Renal cortex interstitium (tissue), 11 donors: ENCODE measurements around the gene PAK4. TPM values are rescaled to one million over a fixed set of nuclear protein-coding genes. Genes with fewer than 3 reads are reported as not detected.

Source experiments
- DNase-seq, 11 donors: peaks; one replicate each; pipeline ENCODE4 v3.0.0-alpha.2; 2013; ENCODE audit warnings: low read depth in 9 of 11, low spot score in 4 of 11; ENCODE audit errors: extremely low read depth in 1 of 11
- polyA plus RNA-seq, 3 donors: library from polyadenylated mRNA; unstranded; fragments of 120-200 nt; gene quantifications; one replicate each; pipeline ENCODE4 v1.2.1, GENCODE V29; 2013; ENCODE audit not compliant: insufficient read length in 3 of 3

Gene PAK4
- polyA plus RNA-seq, 3 donors = 41.7 to 71.0 (median 65.6) TPM

DNA sequence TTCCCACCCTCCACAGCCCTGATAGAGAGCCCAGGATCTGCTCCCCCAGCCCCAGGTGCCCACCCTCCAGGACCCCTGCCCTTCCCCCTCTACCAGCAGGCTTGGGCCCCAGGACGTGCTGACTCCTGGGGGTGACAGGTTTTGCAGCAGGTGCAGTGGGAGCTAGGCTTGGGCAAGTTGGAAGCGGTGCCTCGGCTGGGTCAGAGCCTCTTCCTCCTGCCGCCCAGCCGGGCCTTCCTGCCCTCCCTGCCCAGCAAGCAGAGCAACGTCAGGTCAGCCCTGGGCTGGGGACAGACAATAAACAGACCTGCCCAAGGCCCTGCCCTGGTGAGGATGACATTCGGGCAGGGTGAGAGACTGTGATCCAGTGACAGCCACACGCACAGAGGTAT, 62.0 kb downstream of the PAK4 start:
- no peak for DNase-seq

DNA sequence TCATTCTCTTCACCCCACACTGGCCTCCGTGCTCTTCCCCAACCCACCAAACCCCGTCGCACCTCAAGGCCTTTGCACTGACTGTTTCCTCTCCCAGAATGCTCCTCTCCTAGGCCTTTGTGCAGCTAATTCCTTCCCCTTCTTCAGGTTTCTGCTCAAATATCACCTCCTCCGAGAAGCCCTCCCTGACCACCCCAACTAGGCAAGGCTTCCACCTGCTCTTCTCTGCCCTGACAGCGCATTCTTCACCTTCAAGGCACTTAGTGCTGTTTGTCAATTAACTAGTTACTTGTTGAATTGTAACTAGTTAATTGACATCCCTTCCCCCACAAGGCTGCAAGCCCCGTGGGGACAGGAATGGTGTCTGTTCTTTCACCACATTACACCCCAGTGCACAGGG, 63.4 kb downstream of the PAK4 start:
- DNase-seq = no peak

DNA sequence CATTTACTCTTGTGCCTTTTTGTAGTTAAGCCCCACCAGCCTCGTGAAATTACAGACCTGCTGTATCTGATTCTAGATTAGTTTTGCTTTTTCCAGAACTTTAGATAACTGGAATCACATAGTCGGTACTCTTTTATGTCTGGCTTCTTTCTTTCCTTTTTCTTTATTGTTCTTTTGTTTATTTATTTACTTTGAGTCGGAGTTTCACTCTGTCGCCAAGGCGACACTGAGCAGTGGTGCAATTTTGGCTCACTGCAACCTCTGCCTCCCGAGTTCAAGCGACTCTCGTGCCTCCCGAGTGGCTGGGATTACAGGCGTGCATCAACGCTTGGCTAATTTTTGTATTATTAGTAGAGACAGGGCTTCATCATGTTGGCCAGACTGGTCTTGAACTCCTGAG, 65.2 kb downstream of the PAK4 start:
- DNase-seq = no peak

DNA sequence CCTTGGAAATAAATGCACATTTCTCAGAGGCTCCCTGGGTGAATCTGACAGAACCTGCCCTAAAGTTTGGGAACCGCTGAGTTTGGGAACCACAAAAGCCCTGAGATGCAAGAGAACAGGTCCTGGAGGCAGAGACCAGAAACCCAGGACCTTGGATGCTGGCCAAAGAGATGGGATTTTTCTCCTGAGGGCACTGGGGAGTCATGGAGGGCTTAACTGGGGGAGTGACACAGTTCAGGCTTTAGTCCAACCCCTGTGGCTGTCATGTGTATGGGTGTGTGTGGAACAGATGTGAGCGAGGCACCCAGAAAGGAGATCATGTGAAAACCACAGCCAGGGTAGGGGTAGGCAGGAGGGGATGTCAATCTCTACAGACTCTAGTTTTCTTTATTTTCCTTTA, 67.3 kb downstream of the PAK4 start:
- DNase-seq = no peak

DNA sequence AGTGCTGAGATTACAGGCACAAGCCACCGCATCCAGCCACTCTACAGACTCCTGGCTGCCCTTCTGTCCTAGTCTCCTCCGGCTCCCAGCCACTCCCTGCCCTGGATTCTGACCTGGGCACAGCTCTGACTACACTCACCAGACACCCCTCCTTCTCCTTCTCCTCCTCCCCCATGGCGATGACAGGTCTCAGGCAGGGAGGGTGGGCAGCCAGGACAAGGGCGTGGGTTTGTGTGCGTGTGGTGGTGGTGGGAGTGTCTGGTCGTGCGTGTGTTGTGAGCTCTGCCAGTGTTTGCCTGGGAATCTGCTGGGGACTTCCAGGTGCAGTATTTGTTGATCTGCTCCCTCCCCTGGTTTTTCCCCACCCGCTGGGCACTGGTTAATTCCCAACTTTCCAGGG, 68.2 kb downstream of the PAK4 start:
- DNase-seq = no peak

DNA sequence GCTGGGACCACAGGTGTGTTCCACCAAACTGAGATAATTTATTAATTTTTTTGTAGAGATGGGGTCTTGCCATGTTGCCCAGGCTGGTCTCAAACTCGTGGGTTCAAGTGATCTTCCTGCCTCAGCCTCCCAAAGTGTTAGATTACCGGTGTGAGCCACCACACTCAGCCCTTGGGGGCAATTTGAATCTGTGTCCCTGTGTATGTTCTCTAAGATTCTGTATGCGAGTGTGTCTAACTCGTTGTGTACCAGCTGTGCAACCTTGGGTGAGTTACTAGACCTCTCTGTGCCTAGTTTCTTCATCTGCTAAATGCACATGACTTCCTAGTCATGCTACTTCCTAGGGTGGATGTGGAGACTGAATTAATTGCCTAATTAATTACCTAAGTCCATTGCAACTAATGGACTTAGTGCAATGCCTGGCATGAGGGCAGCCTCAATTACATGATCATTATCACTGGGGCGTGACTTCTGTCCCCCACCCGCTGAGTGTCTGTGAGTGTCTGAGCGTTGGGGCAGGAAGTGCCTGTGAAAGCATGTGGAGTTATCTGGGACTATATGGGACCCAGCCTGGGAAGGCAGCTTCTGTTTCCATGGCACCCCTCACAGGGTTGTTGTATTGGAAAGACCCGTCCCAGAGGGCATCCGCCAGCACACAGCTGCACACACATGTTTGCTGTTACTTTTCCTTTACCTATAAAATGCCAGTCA, 69.4 kb downstream of the PAK4 start:
- DNase-seq = peak in 1 of 11 donors; percentile 31

DNA sequence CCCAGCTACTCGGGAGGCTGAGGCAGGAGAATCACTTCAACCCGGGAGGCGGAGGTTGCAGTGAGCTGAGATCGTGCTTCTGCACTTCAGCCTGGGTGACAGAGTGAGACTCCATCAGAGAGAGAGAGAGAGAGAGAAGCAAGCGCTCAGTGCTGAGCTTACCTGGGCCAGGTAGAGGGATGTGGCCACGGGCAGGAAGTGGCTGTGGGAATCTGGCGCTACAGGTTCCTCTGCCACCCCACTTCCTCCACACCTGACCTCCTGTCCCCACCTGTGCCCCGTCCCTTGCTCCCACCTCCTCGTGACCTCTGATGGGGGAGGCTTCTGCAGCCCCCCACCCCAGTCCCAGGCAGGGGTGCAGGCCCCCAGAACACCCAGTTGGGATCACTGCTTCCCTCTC, 70.2 kb downstream of the PAK4 start:
- DNase-seq = no peak

DNA sequence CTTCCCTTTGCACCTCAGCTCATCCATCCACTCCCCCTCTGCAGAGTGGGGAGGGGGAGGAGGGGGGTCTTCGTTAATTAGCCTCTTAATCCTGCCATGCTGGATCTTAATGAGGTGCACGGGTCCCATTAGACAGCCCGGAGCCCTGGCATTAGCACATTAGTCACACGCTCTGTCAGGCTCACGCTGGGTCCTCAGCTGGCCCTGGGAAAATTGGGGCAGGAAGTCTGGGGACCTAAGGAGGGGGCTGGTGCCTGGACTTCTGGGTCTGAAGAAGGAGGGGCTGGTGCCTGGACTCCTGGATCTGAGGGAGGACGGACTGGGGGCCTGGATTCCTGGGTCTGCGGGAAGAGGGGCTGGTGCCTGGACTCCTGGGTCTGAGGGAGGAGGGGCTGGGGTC, 70.7 kb downstream of the PAK4 start:
- DNase-seq = no peak

DNA sequence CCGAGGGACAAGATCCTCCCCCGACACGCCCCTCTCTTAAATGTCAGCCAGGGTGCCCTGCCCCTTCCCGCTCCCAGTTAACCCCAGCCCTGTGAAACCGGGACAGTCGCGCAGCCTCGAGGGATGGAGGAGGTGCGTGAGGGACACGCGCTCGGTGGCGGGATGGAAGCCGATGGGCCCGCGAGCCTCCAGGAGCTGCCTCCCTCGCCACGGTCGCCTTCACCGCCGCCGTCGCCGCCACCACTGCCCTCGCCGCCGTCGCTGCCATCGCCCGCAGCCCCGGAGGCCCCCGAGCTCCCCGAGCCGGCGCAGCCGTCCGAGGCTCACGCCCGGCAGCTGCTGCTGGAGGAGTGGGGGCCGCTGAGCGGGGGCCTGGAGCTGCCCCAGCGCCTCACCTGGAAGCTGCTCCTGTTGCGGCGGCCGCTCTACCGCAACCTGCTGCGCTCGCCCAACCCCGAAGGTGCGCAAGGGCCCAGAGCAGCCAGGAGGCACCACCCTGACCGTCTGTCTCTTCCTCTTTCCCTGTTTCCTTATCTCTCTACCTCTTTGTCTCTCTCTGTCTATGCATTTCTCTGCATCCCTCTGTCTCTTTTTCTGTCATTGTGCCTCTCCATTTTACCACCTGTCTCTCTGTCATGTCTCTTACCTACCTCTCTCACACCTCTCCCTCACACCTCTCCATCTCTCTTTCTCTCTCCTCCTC, 71.4 kb downstream of the PAK4 start, which contains the start of gene NCCRP1:
Gene NCCRP1 (plus strand): TSS at position 105 of the 703 bp plus-strand sequence. CDS start 19 bp downstream, at position 124.
- no peak for DNase-seq

DNA sequence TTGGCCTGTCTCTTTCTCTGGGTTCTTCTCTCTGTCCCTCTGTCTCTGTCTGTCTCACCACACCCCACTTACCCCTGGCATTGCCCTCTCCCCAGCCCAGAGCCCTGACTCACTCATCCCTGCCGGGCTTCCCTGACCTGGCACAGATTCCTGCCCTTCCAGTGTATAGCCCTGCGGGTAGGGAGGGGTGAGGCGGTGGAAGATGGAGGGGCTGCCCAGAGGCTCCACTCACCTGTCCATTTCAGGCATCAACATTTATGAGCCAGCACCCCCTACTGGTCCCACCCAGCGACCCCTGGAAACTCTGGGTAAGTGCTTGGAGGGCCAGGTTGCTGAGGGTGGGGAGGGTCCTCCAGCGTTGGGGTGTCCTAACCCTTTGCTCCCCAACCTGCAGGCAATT, 72.2 kb downstream of the PAK4 start:
- no peak for DNase-seq

DNA sequence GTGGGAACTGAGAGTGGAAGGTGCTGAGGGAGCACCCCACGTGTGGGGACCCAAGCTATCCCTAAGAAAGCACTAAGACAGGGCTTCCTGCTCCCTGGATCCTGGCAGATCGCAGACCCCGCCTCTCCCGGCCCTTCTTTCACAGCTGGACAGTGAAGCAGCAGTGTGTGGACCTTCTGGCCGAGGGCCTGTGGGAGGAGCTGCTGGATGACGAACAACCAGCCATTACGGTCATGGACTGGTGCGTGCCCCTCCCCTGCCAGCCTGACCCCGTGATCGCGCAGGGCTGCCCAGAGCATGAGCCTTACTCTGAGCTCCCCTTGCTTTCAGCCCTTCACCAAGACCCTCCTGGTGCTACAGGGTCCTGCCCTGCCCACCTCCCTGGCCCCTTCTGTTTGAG, 73.4 kb downstream of the PAK4 start:
- DNase-seq = peak in 10 of 11 donors; percentile 38 to 83 (median 66)

DNA sequence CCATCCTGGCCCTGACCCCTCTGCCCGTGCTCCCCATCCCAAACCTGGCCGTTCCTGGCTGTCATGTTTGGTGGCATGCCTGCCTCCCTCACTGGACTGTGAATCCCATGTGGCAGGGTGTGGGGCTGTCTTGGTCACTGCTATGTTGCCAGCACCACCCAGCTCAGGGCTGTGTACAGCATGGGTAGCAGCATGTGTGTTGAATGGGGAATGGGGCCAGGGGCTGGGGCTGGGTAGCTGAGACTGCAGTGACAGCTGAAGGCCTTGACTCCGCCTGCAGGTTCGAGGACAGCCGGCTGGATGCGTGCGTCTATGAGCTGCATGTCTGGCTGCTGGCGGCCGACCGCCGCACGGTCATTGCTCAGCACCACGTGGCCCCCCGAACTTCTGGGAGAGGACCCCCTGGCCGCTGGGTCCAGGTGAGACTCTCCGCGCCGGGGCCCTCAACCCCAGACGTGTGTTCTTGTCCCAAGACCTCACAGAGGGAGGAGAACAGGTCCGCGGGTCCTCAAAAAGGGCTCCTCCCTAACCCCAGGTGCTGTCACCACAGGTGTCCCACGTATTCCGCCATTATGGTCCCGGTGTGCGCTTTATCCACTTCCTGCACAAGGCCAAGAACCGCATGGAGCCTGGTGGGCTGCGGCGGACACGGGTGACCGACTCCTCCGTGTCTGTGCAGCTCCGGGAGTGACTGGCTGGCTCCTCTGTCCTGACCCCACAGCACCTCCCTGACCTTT, 74.6 kb downstream of the PAK4 start:
- DNase-seq = no peak

DNA sequence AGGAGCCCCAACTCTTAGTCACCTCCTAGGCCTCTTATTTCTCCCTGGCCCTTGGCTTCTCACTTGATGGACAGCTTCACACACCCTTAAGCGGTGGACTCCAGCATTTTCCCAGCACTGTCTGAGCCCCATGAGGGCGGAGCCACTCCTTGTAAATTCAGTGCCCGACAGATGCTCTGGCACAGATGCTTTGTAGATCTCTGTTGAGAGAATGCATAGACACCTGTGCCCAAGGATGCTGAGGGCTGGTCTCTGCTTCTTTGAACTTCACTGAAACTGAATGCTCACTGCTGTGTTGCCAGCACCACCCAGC, 75.2 kb downstream of the PAK4 start:
- DNase-seq = no peak

DNA sequence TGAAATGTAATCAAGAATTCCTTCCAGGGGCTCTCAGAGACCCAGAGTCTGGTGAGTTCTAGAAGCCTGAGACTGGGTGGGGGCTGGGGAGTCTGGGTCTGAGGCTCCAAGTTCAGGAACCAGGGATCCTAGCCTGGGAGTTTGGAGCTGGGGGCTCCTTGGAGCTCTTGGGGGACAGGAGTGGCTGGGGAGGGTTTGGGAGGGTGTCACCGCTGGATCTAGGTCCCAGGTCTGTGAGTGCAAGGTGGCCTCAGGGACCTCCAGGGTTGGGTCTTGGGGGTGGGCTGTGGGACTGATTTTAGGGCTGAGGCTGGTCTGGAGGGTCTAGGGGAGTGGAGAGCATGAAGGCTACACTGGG, 77.4 kb downstream of the PAK4 start:
- DNase-seq = no peak

DNA sequence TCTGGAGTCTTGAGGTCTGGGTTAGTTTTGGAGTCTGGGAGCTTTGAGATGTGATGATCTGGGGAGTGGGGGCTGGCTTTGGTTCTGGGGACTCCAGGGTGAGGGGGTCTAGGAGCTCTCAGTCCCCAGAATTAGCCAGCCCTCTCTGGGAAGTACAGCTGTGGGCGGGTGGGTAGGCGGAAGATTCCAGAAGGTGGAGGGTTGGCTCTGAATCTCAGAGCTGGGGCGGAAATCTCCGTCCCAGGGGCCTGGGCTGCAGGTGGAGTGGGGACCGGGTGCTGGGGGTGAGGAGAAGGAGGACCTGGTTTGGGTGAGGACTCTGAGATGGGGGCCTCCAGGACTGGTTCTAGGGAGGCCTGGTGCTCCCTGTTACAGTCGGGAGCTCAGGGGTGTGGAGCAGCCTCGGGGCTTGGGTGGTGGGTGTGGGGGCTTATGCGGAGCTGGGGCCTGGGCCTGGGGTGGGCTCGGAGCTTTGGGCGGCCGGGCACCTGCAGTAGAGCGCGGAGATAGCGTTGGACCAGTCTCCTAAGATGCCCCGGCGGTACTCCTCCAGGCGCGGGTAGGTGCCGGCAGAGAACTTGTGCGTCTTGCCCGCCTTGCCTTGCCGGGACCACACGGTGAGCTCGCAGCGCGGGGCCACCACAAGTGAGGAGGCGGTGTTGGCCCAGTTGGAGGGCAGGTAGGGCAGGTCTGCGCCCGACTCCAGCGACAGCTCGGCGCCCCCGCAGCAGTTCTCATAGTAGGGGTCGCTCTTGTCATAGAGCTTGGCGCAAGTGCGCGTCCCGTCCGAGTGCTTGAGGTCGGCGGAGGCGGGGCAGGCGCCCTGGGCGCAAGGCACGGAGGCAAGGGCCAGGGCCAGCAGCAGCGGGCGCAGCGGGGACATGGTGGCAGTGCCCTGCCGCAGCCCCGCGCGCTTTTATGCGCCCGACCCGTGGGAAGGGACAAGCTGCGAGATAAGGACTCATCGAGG, 78.1 kb downstream of the PAK4 start, which contains the start of gene SYCN:
Gene SYCN (minus strand): TSS at position 892 of the 970 bp plus-strand sequence. CDS start 9 bp downstream, at position 883.
- no peak for DNase-seq

DNA sequence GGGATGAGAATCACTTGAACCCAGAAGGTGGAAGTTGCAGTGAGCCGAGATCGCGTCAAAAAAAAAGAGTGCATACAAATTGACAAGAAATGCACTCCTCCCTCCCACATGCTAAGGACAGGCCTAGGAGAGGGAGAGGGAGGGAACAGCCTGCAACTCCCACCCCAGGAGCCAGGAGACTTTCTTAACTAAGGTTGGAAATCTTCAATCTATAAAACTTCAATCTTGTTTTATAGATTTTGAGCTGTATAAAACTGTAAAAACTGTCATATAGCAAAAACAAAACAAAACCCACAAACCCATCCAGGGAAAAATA, 79.8 kb downstream of the PAK4 start:
- no peak for DNase-seq

DNA sequence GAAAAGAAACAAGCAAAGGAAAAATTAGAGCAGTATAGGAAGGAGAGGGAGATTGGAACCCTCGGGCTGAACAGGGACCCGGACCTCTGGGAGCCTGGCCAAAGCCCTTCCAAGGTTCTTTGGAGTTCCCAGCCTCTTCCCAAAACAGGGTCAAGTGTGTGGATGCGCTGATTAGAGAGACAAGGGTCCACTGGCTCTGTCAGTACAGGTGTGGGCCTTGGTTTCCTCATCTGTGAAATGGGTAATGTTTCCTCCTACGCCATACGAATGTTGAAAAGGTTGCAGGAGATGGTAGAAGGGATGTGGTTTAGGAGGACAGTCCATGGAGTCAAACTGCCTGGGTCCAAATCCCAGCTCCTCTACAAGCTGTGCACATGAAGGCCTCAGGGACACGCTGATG, 80.5 kb downstream of the PAK4 start:
- no peak for DNase-seq

DNA sequence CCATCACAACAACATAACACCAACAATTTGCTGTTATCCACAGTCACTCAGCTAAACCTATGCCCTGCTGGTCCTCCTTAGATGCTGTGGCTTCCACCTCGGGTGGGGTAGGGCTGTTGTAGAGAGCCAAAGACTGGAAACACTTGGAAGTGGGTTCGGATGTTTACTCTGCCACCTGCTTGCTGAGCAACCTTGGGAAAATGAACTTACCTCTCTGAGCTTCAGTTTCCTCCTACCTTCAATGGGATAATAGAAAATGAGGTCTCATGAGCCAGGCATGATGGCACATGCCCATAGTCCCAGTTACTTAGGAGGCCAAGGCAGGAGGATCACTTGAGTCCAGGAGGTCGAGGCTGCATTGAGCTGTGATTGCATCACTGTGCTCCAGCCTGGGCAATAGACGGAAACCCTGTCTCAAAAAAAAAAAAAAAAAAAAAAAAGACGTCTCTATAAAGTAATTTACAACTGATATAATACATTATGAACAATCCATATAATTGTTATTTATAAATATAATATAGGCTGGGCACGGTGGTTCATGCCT, 81.8 kb downstream of the PAK4 start:
- DNase-seq = no peak

DNA sequence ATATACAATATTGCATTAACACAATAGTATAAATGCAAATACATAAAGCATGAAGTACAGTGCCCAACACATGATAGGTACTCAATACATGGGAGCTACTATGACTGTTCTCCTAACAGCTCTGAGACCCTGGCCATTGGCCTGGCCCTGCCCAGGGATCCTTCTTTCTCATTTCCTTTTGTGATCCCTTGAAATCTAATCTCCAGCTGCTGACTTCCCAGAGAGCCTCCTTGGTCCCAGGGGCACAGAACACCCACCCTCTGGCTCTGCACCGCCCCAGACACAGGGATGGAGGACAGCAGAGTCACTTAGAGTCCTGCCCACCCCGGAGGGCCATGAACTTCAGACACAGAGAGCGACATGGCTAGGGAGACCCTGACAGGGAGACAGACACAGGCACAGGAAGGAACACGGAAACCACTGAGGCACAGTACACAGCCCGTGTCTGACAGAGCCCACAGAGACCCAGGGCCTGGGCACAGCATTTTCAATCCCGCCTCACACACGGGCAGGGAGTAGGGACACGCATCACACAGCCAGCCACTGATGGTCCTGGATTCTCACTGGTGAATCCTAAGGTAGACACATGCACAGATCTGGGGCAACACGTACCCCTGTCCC, 82.7 kb downstream of the PAK4 start:
- no peak for DNase-seq
